ENCODE measurements around the gene HLA-DOA.

The HLA-DOA gene

DNA sequence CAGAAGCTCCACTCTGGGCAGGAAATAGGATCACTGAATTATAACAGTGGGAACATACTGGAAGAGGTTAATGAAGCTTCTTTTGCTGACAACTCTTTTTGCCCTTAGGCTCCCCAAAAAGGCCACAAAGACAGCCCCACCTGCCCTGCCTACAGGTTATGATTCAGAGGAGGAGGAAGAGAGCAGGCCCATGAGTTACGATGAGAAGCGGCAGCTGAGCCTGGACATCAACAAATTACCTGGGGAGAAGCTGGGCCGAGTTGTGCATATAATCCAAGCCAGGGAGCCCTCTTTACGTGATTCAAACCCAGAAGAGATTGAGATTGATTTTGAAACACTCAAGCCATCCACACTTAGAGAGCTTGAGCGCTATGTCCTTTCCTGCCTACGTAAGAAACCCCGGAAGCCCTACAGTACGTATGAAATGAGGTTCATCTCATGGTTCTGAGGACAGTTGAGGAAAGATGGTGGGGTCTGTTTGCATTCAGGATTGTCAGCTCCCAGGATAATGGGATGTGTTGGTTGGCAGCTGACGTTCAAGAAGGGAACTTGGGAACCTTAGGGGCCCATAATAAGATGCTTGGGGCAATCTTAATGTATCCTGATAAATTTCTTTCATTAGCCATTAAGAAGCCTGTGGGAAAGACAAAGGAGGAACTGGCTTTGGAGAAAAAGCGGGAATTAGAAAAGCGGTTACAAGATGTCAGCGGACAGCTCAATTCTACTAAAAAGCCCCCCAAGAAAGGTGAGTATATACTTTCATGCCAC is 29.5 kb downstream of the HLA-DOA start:
- DNase-seq (ENCODE audit: low read depth in 1 of 2, low spot score in 1 of 2), result no peak

DNA sequence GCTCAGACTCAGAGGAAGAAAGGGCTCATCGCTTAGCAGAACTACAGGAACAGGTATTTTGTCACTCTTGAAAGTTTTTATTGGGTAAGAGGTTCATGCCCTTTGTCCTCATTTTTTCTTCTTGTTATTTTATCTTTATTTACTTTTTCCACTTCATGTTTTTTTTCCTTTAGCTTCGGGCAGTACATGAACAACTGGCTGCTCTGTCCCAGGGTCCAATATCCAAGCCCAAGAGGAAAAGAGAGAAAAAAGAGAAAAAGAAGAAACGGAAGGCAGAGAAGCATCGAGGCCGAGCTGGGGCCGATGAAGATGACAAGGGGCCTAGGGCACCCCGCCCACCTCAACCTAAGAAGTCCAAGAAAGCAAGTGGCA is 31.5 kb downstream of the HLA-DOA start:
- no peak for DNase-seq (ENCODE audit: low read depth in 1 of 2, low spot score in 1 of 2)

DNA sequence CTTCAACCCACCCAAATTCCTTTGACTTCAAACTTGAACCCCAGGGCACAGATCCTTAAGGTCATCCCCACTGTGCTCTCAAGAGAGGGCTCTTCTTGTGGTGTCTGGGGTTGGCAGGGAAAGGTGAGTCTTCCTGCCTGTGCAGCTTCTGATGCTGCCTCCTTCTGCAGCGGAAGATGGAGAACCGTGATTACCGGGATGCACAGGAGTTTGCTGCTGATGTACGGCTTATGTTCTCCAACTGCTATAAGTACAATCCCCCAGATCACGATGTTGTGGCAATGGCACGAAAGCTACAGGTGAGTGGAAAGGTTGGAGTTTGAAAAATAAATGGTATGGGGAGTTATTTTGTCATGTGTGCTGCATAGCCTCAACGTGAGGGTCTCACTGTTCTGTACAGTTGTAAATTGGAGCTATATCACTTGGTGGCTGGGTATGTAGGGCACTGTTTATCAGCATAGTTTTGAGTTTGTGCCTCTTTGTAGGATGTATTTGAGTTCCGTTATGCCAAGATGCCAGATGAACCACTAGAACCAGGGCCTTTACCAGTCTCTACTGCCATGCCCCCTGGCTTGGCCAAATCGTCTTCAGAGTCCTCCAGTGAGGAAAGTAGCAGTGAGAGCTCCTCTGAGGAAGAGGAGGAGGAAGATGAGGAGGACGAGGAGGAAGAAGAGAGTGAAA is 32.0 kb downstream of the HLA-DOA start:
- no peak for DNase-seq (ENCODE audit: low read depth in 1 of 2, low spot score in 1 of 2)

DNA sequence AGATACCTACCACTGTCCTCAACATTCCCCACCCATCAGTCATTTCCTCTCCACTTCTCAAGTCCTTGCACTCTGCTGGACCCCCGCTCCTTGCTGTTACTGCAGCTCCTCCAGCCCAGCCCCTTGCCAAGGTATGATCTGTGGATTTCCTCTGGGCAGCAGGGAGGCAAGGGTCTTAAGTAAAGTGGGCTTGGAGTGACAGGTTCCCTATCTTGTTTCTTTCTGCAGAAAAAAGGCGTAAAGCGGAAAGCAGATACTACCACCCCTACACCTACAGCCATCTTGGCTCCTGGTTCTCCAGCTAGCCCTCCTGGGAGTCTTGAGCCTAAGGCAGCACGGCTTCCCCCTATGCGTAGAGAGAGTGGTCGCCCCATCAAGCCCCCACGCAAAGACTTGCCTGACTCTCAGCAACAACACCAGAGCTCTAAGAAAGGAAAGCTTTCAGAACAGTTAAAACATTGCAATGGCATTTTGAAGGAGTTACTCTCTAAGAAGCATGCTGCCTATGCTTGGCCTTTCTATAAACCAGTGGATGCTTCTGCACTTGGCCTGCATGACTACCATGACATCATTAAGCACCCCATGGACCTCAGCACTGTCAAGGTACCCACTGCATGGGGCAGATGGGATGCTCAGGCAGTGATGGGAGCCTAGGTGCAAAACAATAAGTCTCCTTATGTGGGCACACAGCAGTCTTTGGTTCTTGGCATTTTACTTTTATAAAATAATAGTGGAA is 32.9 kb downstream of the HLA-DOA start:
- DNase-seq (ENCODE audit: low read depth in 1 of 2, low spot score in 1 of 2), result no peak

DNA sequence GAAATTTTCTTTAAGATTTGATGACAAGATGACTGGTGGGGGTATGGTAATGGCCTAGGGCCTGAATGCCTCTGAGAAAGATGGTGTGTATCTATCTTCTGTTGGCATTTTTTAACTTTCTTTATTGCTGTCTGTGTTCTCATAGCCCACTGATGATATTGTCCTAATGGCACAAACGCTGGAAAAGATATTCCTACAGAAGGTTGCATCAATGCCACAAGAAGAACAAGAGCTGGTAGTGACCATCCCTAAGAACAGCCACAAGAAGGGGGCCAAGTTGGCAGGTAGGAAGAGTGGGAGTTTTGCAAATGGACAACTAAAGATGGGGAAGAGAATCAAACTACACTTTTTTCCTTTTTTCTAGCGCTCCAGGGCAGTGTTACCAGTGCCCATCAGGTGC is 33.5 kb downstream of the HLA-DOA start:
- DNase-seq (ENCODE audit: low read depth in 1 of 2, low spot score in 1 of 2), result no peak

DNA sequence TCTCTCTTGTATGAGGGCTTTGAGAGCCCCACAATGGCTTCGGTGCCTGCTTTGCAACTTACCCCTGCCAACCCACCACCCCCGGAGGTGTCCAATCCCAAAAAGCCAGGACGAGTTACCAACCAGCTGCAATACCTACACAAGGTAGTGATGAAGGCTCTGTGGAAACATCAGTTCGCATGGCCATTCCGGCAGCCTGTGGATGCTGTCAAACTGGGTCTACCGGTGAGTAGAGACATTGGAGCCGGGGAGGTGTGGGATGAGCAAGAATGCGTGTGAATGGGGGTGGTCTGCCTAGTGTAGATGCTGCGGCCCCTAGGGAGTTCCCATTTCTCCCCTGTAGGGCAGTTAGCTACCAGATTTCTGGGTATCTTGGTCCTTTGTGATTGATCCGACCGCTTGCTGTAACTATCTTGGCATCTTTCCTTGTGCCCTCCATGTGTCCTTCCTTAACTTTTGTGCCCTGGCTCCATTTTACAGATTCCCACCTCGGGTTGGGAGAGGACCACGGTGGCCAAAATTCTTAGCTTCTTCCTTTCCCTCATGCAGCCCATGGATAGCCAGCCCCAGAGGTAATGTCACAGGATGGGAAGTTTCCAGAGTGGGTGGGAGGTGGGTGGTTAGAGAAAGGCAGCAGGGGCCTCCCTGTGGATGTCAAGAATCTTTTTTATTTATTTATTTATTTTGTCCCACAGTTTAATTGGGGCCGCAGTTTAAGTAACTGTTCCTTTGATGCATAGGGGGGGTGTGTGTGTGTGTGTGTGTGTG is 34.7 kb downstream of the HLA-DOA start:
- DNase-seq (ENCODE audit: low read depth in 1 of 2, low spot score in 1 of 2), result no peak

DNA sequence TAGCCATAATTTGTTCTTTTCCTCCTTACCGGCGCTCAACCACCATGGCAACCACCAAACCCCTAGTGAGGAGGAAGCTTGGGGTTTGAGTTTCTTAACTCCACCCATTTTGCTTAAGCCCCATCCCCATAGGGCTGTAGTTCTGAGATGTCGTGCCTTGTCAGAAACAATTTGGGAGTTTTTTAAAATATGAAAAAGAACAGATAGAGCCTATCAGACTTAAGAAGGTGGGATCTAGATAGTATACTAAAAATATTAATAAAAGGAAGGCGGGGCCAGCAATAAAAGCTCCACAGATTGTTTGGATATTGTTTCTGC is 35.4 kb downstream of the HLA-DOA start:
- DNase-seq (ENCODE audit: low read depth in 1 of 2, low spot score in 1 of 2), result no peak

DNA sequence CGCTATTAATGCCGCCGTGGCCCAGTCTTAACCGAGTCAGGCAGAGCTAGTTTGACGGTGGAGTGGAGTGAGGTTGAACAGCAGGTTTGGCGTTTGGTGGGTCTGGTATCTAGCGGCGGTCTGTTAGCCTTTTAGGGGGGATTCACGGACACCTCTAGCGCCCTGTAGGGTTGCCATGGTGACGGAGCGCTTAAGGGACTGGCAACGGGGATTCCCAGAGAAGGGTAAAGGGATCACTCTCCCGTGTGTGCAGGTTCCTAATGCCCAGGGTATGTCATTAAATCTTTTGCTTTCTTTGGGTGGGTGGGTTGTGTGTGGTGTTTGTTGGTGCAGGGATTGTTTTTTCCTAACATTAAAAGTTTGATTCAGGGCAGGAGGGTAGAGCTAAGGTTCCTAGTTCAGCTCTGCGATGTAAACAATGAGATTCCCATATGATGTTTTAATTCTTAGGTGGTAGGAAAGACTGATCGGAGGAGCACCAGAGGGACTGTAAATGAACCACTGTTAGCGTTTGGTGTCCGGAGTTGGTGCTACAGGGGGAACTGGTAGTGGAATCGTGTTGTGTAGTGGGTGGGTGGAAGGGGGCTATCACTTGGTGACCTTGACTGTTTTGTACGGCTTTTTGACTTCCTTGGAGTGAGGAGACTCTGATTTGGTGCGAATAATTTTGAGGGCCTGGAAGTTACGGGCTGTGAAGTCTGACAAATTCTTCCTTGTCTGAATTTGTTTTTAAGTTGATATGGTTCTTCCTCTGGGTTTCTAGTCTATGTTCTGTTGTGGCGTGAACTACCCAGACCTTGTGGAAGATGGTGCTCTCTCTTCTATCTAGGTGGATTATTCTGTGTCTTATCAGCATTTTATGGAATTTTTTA is 36.0 kb downstream of the HLA-DOA start:
- DNase-seq (ENCODE audit: low read depth in 1 of 2, low spot score in 1 of 2), result peak in 1 of 2 donors; percentile 54

DNA sequence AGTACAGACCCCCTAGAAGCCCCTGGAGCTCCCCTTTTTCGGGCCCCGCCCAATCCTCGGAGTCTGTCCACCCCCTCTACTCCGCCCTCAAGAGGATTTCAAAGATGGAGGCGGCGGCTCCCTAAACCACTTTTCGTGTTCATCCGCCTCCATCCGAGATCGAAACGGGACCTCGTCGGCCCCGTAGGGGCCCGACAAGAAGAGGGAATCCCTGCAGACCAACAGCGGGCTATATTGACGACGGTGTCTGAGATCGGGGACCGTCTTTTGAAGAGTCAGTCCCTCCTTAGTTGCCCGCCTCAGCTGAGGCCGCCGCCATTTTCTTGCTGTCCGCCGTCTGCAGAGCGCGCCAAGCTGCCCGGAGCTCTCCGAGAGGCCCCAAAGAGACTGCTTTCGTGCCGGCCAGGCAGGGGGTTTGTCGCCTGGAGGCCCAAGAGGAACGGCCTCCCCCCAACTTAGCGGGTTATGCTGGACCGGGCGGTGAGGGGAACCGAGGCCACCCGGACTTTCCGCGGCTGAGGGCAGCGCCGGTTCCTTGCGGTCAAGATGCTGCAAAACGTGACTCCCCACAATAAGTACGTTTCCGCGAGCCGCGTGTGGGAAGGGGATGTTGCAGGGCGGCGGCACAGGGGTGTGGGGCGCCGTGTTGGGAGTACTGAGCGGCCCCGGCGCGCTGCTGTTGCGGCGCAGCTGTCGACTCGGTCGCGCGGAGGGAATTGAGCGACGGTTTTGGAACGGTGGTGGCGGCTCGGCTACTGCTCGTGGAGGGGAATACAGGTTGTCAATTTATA is 36.8 kb downstream of the HLA-DOA start:
- peak in 1 of 2 donors; percentile 22 for DNase-seq (ENCODE audit: low read depth in 1 of 2, low spot score in 1 of 2)

DNA sequence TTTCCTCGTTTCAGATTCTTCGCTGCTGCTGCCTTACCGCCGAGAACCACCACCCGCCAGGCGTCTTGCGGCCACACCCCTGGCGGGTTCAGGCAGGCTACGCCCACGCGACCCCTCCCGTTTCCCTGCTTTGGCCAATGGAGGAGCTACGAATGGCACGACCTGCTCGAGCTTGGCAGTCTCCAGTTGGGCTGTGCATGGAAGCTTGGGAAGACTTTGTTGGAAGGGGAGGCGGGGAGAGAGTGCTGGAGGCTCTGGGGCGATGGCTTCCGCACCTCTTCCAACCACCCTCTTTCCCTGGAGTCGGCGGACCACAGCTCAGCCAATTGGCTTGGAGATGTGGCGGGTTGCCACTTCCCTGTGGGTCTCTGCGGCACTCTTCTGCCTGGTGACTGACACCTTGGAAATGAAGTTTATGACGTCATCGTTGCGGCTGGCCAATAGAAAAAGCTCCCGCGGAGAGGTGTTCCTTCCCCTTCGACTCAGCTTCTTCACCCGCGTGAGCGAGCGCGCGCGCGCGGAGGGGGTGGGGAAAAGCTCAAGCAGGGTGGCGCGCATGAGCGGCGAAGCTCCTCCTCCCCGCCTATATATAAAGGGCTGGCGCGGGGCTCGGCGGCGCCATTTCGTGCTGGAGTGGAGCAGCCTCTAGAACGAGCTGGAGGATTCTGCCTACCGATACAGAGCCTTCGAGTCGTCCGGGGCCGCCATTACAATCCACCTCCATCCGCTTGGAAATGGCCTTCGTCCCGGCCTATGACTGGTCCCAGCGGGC is 37.6 kb downstream of the HLA-DOA start:
- DNase-seq (ENCODE audit: low read depth in 1 of 2, low spot score in 1 of 2), result peak; percentile 99 to 100

DNA sequence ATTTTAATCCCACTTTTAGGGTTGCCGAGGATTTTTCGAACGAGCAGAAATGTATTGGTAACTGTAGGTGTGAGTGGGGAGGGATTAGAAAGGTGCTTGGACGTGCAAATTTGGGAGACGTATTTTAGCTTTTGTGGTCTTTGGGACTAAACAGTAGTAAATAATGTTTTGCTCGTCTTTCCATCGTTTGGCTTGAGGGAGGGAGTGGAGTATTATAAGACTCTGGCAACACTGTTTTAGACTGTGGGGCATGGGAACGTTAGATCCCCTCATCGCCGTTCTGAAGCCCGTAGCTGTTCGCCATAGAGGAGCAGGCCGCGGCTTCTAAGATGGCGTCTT is 38.2 kb downstream of the HLA-DOA start:
- DNase-seq (ENCODE audit: low read depth in 1 of 2, low spot score in 1 of 2), result no peak

DNA sequence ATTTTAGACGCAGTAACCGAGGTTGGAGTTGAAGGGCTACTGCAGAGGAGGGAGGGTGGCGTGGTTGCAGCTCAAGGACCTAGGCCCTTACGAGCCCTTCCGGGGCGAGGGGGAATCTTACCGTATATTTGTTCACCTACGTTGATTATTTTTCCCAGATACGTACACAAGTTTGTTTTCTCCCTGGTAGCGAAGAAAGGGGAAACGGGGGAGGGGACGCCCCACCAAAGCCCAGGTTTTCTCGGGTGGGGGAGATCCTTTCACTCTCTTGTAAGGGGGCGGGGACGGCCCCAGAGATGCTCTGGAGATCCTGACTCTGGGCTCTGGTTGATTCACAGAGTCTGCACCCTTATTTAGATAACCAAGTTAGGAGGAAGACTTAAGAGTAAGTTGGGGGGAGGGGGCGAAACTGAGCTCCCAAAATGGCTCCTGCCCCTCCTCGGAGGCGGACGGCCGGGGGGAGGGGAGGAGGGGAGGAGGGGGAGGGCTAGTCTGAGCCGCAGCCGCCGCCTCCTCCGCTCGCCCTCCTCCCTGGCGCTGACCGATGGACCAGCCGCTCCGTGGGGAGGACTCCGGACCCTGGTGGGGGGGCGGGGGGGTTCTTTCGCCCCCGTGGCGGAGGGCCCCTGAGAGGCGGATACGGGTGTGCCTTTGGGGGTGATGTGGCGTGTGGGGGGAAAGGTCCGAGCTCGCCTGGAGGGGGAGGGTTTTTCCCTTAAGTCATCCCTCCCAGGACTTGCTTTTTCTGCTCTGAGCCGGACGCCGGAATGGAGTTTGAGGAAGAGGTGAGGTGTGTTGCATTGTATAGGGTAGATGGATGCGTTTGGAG is 38.8 kb downstream of the HLA-DOA start:
- peak; percentile 73 to 87 for DNase-seq (ENCODE audit: low read depth in 1 of 2, low spot score in 1 of 2)

DNA sequence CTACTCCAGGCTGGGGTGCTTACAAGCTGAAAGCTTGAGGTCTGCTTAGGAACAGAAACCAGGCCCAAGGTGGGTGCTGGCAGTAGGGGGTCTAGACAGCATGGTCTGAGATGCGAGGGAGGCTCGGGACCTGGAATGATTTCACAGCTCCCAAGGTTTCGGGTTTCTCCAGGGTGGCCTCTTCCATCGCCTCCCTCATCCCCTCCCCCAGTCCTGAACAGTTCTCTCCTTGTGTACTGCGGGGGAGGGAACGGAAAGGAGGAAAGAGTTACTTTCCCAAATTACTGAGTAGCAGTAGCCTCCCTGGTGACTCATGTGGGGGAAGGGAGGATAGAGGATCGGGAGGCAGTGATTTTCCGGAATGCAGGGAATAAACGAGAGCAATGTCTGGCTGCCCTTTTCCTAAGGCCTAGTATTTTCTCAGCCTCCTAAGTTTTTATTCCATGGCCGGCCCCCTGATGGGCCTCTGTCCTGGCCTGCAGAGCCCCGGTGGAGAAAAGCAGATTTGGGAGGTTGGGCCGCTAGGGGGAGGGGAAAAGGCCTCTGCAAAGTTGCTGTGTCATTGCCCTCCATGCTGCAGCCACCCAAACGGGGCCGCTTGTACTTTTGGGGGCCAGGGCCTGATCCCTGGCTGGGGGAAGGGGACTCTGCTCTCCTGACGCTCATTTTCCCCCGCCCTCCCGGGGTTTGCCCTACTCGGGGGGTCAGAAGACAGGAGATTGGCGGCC is 39.5 kb downstream of the HLA-DOA start:
- peak in 1 of 2 donors; percentile 72 for DNase-seq (ENCODE audit: low read depth in 1 of 2, low spot score in 1 of 2)

DNA sequence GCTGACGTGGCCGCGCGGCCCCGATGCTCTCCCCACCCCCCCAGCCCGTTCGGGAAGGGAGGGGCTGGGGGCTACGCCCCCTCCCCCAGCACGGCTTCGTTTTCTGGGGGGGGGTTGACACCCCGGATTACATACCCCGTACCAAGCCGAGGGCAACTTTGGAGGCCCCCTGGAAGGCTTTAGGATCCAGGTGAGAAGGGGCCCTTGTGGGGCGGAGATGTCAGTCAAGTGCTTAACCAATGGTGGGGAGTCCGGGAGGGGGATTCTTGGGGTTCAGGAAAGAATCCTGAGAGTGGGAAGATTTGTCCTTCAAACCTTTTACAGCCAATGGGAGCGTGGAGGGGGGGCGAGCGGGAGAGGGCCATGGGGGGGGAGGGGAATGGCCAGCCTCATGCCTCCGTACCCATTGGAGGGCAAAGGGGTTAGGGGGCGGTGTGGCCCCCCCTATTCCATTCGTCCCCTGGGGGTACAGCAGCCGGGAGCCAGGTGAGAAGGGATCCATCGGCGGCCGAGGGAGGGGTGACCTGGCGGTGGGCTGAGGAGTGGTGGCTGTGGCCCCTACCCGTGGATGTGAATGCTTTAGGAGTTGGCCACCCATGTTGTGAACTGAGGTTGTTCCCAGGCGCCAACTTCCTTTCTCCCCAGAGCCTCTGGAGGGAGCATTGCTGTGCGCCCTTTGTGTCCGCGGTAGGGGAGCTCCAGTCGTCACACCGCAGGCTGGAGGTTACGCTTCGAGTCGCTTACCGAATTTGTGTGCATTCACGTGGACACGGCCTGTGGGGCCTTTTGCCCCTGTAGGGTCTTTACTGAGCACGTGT is 40.3 kb downstream of the HLA-DOA start:
- DNase-seq (ENCODE audit: low read depth in 1 of 2, low spot score in 1 of 2), result peak; percentile 62 to 75

DNA sequence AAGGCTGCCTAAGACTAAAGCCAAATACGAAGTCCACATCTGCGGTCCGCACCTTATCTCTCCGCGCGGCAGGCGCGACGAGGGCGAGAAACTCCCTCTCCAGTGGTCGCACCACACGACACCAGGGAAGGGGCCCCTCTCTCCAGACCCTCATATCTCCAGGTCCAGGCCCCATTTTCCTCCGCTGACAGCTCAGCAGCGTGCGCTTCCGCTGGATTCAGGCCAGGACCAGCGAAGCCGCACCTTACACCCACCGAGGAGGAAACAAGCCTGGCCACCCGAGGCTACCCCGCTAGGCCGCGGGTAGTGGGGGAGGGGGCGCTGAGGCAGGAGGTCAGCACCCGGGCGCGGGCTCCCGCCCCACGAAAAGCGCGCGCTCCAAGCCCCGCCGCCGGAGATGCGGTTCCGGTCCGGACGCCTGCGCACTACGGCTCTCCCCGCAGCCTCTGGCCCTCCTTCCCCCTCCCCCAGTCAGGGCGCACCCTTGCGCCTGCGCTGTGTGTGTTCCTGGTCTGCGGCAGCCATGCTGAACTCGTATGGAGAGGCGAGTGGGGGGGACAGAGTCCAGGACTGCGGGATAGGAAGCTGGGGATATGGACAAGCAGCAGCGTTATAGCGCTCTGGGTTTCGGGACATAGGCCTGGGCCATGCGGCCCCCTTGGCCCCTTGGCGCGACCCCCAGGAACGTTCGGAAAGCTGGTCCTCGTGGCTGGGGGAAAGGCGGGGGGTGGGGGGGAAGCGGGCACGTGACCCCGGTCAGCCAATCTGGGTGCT is 41.1 kb downstream of the HLA-DOA start, which contains the start of gene BRD2:
TSS of gene BRD2 (plus strand) at position 502 of the 774 bp plus-strand sequence. CDS start 4,305 bp downstream, outside the sequence.
- peak; percentile 90 to 93 for DNase-seq (ENCODE audit: low read depth in 1 of 2, low spot score in 1 of 2)
